GM19372 (cell line): Measurements from ENCODE around the gene ZNF763.
A peak's percentile ranks its signal among the peaks of the same experiment; 100 is the strongest.
"Not testable (repeated sequence)": the region's sequence is repeated elsewhere in the genome, so short reads cannot be mapped to it uniquely, and the experiment has no call there.

Experiments
- ATAC-seq: cut with Tn5 transposase; IDR thresholded peaks from one replicate; pipeline ENCODE4 v1.9.1; 2021; ENCODE audit warnings: mild to moderate bottlenecking, low read depth, moderate library complexity; ENCODE audit not compliant: unreplicated experiment

Gene ZNF763

DNA sequence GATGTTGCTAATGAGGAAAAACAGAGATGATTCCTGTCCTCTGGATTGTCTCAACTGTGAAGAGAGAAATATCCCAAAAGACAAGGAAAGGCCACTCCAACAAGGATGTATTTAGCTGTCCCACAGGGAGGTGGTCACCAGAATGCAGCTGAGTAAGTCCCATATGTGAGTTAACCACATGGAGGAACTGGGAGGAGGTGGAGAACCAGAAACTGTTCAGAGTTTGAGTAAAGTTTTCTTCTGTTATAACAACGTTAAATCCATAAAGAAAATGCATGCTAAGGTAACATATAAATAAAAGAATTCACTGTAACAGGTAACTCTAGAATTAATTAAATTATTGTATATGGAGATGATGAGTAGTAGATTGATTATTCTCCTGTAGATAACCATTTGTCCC, 5.3 kb downstream of the ZNF763 start:
- ATAC-seq, result no peak

DNA sequence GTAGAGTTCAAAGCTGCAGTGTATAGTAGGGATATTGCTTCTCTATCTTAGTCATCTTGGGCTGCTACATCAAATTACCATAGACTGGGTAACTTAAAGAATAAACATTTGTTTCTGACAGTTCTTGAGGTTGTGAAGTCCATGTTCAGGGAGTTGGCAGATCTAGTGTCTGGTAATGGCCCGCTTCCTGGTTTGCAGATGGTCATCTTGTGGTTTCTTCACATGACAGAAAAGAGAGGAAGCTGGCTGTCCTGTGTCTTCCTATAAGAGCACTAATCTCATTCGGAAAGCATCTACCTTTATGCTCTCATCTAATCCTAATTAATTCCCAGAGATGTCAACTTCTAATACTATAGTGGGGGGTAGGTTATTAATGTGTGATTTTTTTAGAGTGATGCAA, 6.2 kb downstream of the ZNF763 start:
- no peak for ATAC-seq

GRCh38 chr19:11973019-11973810, 8.4 kb downstream of the ZNF763 start:
- ATAC-seq, result no peak

- ATAC-seq, result no peak
Observed at GRCh38 chr19:11978492-11979100, 13.8 kb downstream of the ZNF763 start.

DNA sequence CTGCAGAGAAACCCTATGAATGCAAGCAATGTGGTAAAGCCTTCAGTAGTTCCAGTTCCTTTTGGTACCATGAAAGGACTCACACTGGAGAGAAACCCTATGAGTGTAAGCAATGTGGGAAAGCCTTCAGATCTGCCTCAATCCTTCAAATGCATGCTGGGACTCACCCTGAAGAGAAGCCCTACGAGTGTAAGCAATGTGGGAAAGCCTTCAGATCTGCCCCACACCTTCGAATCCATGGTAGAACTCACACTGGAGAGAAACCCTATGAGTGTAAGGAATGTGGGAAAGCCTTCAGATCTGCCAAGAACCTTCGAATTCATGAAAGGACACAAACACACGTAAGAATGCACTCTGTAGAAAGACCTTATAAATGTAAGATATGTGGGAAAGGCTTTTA, 14.7 kb downstream of the ZNF763 start:
- ATAC-seq, result no peak

- no peak for ATAC-seq
Observed at GRCh38 chr19:11982526-11982925, 17.7 kb downstream of the ZNF763 start.

GRCh38 chr19:11984986-11985385, 20.1 kb downstream of the ZNF763 start:
- ATAC-seq, result no peak

GRCh38 chr19:11986754-11987153, 21.9 kb downstream of the ZNF763 start:
- ATAC-seq, result no peak

DNA sequence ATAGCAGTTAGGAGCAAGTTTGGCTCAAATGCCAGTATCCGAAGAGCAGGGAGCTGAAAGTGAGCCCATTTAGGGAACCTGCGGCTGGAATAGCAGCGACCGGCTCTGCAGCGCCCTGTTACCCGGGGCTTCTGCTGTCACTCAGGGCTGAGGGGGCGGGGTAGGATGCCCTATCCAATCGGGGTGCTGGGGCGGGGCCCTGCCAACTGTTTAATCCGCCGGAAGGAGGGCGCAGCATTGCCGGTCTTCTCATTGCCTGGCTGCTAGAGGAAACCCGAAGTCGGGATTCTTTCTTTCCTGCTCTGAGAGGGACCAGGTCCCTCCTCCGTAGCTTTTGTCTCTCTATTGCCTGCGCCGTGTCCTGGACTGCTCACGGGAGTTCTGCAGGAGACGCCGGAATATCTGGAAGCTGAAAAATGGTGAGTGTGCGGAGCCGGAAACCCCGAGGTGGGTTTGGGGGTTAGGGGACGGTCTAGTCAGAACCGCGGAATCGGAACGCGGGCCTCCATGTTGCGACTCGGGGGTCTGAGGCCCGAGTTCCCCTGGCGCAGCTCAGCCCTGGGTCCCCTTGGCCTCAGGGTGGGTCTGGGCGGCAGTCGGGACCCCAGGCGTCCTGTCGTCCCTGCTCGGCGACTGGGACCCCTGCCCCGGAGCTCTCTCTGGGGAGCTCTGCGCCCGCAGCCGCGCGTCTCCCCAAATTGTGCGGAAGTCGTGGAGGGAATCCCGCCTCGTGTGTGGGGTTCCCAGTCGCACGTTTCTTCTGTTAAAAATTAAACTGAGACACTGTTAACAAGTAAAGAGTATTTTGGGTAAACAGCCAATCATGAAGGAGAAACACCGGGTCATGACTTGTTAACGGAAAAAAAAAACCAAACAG, 22.8 kb downstream of the ZNF763 start:
- ATAC-seq, result peak; percentile 81

GRCh38 chr19:11989112-11989456, 24.2 kb downstream of the ZNF763 start:
- no peak for ATAC-seq

GRCh38 chr19:11991921-11992320, 27.1 kb downstream of the ZNF763 start:
- ATAC-seq, result not testable (repeated sequence)

- ATAC-seq, result no peak
Observed at GRCh38 chr19:11995174-11995573, 30.3 kb downstream of the ZNF763 start.

DNA sequence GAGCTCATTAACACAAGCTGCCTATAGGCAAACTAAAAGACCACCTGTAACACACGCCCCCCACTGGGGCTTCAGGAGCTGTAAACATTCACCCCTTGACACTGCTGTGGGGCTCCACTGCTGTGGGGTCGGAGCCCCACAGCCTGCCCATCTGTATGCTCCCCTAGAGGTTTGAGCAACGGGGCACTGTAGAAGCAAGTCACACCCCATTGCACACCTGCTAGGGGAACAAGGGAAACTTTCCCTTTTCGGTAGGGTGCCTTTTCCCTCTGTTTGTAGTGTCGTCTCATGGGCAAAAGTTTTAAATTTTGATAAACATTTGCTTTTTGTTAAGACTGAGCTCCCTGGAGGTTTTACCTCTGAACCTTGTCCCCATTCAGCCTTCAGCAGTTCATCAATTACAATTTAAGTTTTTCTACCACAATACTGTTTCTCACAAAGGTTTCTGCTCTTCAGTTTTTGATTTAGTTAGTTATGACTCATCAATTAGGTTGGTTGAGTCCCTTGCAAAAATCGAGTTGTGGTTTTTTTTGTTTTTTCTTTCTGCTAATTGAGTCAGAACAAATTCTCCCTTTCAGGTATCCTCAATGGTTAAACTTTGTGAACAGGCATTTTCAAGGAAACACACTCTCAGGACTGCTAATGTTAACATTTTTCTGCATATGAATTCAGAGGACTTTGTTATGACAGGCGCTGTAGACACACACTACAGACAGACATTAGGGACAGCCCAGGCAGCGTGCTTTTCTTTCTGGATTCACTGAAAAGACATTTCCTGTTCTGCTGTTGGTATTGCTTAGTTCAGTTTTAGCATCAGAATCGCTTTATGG, 35.5 kb downstream of the ZNF763 start:
- ATAC-seq, result no peak

- ATAC-seq, result no peak
Observed at GRCh38 chr19:12015015-12015752, 50.3 kb downstream of the ZNF763 start.

GRCh38 chr19:12015753-12016116, 50.9 kb downstream of the ZNF763 start:
- ATAC-seq, result no peak
